Panc1 (cell line): ENCODE results near the gene HDGFL2. TPM values are rescaled to one million over a fixed set of nuclear protein-coding genes. Genes with fewer than 3 reads are reported as not detected.

Source experiments
- ATAC-seq: fragments of 200-7000 bp; cut with Tn5 transposase; 2 replicates; pipeline ENCODE4 v1.9.1; 2020; ENCODE audit warnings: mild to moderate bottlenecking, moderate library complexity
- BruUV-seq: library from RNA; stranded (reverse); fragments of 400-500 nt; replicated peaks from 2 replicates; lab custom pipeline; 2021; lab: Mats Ljungman, UMichigan
- CTCF ChIA-PET: fragments of 300-600 bp; sonication (Branson Sonifier 250); formaldehyde crosslinking; loops from one replicate; lab custom pipeline; 2022; ENCODE audit warnings: antibody characterized with exemption; lab: Charles Lee
- POLR2A ChIA-PET: fragments of 300-600 bp; sonication (Branson Sonifier 250); formaldehyde crosslinking; loops from one replicate; lab custom pipeline; 2022; ENCODE audit warnings: antibody characterized with exemption; lab: Charles Lee
- DNase-seq: peaks from one replicate; pipeline ENCODE4 v3.0.0-alpha.2; 2010; ENCODE audit warnings: low read depth, low spot score
- H3K27ac ChIP-seq: 2 replicates; pipeline ENCODE4 v1.5.1; 2011; ENCODE audit warnings: mild to moderate bottlenecking, low read length, inconsistent platforms
- H3K27me3 ChIP-seq: fragments of 200-500 bp; sonication (Bioruptor generic); 2 replicates; pipeline ENCODE4 v1.6.0; 2014; ENCODE audit warnings: low read length, inconsistent platforms; ENCODE audit not compliant: control insufficient read depth, insufficient read depth
- H3K36me3 ChIP-seq: fragments of 200-500 bp; sonication (Bioruptor generic); 2 replicates; pipeline ENCODE4 v1.5.1; 2014; ENCODE audit warnings: inconsistent platforms, mild to moderate bottlenecking, low read length, moderate library complexity; ENCODE audit not compliant: control insufficient read depth, insufficient read depth
- H3K4me1 ChIP-seq: 2 replicates; pipeline ENCODE4 v1.5.1; 2011; ENCODE audit warnings: inconsistent platforms, mild to moderate bottlenecking, low read length, moderate library complexity; ENCODE audit not compliant: control insufficient read depth, insufficient read depth
- H3K4me3 ChIP-seq, 2 experiments: 2 replicates each; pipeline ENCODE4 v1.5.1; 2011 to 2012; ENCODE audit warnings: low read depth in 2 of 2, low read length in 2 of 2, mild to moderate bottlenecking in 2 of 2, inconsistent platforms in 1 of 2, moderate library complexity in 1 of 2
- H3K9me3 ChIP-seq: fragments of 200-500 bp; sonication (Bioruptor generic); 2 replicates; pipeline ENCODE4 v1.5.1; 2014; ENCODE audit warnings: low read depth, mild to moderate bottlenecking, inconsistent platforms, low read length, moderate library complexity; ENCODE audit not compliant: control insufficient read depth, insufficient read depth
- POLR2AphosphoS5 ChIP-seq: IDR thresholded peaks from 2 replicates; pipeline ENCODE4 v1.6.1; 2012; ENCODE audit warnings: mild to moderate bottlenecking, low read depth, low read length, moderate library complexity
- REST ChIP-seq, 2 experiments: IDR thresholded peaks; 2 replicates each; pipeline ENCODE4 v1.6.1; 2011 to 2012; ENCODE audit warnings: low read depth in 2 of 2, control low read depth in 1 of 2, low read length in 1 of 2, mild to moderate bottlenecking in 1 of 2, moderate library complexity in 1 of 2; ENCODE audit not compliant: insufficient read depth in 1 of 2
- SIN3A ChIP-seq: IDR thresholded peaks from 2 replicates; pipeline ENCODE4 v1.6.1; 2012; ENCODE audit warnings: low read depth, mild to moderate bottlenecking, low read length, moderate library complexity, borderline replicate concordance; ENCODE audit not compliant: insufficient read depth
- TCF7L2 ChIP-seq: IDR thresholded peaks from 2 replicates; pipeline ENCODE4 v1.6.1; 2011; ENCODE audit warnings: mild to moderate bottlenecking, low read depth, low read length, inconsistent platforms
- in situ Hi-C: cut with HindIII; loops from 2 replicates; pipeline ENCODE4 v1.10.0; 2016; ENCODE audit warnings: low sequenced_read_pairs, low pct_unique_long_range_greater_than_20kb
- intact Hi-C: fragments of 100-400 bp; cut with micrococcal nuclease; formaldehyde crosslinking; loops from one replicate; pipeline ENCODE4 v1.10.0; 2022; ENCODE audit not compliant: unreplicated experiment
- total RNA-seq: library from RNA; stranded (reverse); gene quantifications from one replicate; pipeline ENCODE4 v1.2.1, GENCODE V29; 2021; ENCODE audit not compliant: unreplicated experiment
- TF ChIP-seq, protein P1 (sequence below): fragments of 450-650 bp; IDR thresholded peaks from 2 replicates; pipeline ENCODE4 v1.5.1; 2017; ENCODE audit warnings: mild to moderate bottlenecking

Gene HDGFL2
- total RNA-seq, 1 experiment from 2014 or later: 56.9 TPM

DNA sequence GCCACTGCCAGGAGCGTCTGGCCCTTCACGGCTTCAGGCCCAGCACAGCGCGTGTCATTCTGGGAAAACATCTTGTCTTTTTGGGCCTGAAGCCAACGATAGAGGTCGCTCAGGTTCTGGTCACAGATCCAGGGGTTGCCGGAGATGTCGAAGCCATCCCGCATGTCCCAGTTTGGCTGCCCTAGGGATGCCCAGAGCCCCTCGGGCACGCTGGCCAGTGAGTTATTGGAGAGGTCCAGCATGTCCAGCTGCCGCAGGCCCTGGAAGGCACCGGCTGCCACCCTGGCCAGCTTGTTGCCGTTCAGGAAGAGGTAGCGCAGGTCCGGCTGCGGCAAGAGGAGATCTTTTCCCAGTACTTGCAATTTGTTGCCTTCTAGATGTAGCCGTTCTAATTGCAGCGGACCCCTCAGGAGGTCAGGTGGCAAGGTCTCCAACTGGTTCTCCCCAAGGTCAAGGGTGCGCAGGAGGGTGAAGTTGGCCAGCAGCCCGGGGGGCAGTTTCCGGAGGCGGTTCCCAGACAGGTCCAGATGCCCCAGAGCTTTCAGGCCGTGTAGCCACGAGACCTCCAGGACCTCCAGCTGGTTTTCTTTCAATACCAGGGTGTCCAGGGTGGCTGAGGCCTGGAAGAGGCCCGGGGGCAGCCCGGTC lies 66.0 kb downstream of the HDGFL2 start:
- TF ChIP-seq TCF7L2: no peak
- no peak for TF ChIP-seq POLR2AphosphoS5
- no peak for TF ChIP-seq SIN3A
- TF ChIP-seq REST (IDR thresholded peaks at IDR 0.05; ENCODE audit: insufficient read depth in 1 of 2, low read depth in 2 of 2, low read length in 1 of 2): no peak
- TF ChIP-seq, protein P1, sequence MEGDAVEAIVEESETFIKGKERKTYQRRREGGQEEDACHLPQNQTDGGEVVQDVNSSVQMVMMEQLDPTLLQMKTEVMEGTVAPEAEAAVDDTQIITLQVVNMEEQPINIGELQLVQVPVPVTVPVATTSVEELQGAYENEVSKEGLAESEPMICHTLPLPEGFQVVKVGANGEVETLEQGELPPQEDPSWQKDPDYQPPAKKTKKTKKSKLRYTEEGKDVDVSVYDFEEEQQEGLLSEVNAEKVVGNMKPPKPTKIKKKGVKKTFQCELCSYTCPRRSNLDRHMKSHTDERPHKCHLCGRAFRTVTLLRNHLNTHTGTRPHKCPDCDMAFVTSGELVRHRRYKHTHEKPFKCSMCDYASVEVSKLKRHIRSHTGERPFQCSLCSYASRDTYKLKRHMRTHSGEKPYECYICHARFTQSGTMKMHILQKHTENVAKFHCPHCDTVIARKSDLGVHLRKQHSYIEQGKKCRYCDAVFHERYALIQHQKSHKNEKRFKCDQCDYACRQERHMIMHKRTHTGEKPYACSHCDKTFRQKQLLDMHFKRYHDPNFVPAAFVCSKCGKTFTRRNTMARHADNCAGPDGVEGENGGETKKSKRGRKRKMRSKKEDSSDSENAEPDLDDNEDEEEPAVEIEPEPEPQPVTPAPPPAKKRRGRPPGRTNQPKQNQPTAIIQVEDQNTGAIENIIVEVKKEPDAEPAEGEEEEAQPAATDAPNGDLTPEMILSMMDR: no peak
- Histone ChIP-seq H3K27me3 (no peaks in the 10 kb centered on the region), H3K36me3 (no peaks in the 10 kb centered on the region), H3K4me3 (no peak overlapping the region), H3K27ac (no peak overlapping the region), H3K4me1 (peaks cover 5% of the 10 kb centered on the region; the same call in 1 of the 2 replicates), H3K9me3 (no peaks in the 10 kb centered on the region)
- CTCF ChIA-PET: interaction anchor here (0.5 kb wide), 1 partner anchor 12 kb away, joined by 3 read pairs; no protein-coding TSS in a partner anchor
- POLR2A ChIA-PET: interaction anchor here (0.5 kb wide), 1 partner anchor 67 kb away, joined by 3 read pairs; no protein-coding TSS in a partner anchor
- BruUV-seq: no TSS peak
- DNase-seq (no peak), ATAC-seq (no peak)
- in situ Hi-C loops: no loop called here
- intact Hi-C loops: no loop called here

DNA sequence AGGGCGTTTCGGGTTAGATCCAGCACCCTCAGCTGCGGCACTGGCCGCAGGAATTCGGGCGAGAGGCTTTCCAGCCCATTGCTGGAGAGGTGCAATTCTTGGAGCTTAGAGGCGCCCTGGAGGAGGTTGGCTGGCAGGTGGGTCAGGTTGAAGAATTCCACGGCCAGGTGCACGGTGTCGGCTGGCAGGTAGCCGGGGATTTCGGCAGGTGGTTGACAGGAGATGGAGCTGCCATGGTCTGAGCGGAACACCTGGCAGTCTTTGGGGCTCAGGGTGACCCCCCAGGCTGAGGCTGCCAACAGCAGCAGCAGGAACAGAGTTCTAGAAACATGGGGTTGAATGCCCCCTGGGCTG lies 66.5 kb downstream of the HDGFL2 start:
- TF ChIP-seq, protein P1: no peak
- TF ChIP-seq POLR2AphosphoS5: no peak
- TF ChIP-seq TCF7L2: no peak
- no peak for TF ChIP-seq REST (IDR thresholded peaks at IDR 0.05; ENCODE audit: insufficient read depth in 1 of 2, low read depth in 2 of 2, low read length in 1 of 2)
- TF ChIP-seq SIN3A: no peak
- CTCF ChIA-PET: no interaction called here
- in situ Hi-C loops (no loop called here), intact Hi-C loops (no loop called here)
- ATAC-seq: no peak
- POLR2A ChIA-PET: no interaction called here
- H3K4me3 ChIP-seq: no peak overlapping the region
- no peaks in the 10 kb centered on the region for H3K27me3 ChIP-seq
- DNase-seq: no peak
- BruUV-seq: no TSS peak
- no peak overlapping the region for H3K27ac ChIP-seq
- H3K9me3 ChIP-seq: no peaks in the 10 kb centered on the region
- H3K4me1 ChIP-seq: peaks cover 5% of the 10 kb centered on the region; the same call in 1 of the 2 replicates
- no peaks in the 10 kb centered on the region for H3K36me3 ChIP-seq
